ENCODE results near the gene RNF31.

GRCh38 chr14:24119691-24120090 lies 27.6 kb upstream of the RNF31 start:
- TF ChIP-seq CTCF (IDR thresholded peaks at IDR 0.05; ENCODE audit: poor library complexity) (no peak), EZH2phosphoT487 (IDR thresholded peaks at IDR 0.05; ENCODE audit: low read depth, severe bottlenecking, unreplicated experiment) (no peak)
